GM18505 (cell line): ENCODE data around the gene POLR2E.

Experiments used
- ATAC-seq: cut with Tn5 transposase; IDR thresholded peaks from one replicate; pipeline ENCODE4 v1.9.1; 2021; ENCODE audit not compliant: unreplicated experiment
- POLR2A ChIP-seq: IDR thresholded peaks from 4 replicates; pipeline ENCODE4 v1.6.1; 2011; ENCODE audit warnings: borderline replicate concordance; ENCODE audit not compliant: insufficient read depth, insufficient read length; ENCODE audit errors: extremely low read depth

The POLR2E gene

DNA sequence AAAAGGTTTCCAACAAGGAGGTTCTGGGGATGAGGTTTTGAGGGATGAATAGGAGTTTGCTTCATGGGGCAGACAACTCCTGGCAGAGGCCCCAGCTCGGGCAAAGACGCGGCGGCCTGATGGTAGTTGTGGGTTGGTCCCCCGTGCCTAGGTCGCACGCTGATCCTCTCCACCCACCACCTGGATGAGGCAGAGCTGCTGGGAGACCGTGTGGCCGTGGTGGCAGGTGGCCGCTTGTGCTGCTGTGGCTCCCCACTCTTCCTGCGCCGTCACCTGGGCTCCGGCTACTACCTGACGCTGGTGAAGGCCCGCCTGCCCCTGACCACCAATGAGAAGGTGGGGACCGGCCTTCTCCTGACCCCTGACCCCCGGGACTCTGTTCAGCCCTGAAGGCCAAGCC, 43.4 kb downstream of the POLR2E start:
- no peak for ATAC-seq
- TF ChIP-seq POLR2A = no peak

GRCh38 chr19:1050989-1051788, 44.0 kb downstream of the POLR2E start:
- no peak for TF ChIP-seq POLR2A
- ATAC-seq = no peak

DNA sequence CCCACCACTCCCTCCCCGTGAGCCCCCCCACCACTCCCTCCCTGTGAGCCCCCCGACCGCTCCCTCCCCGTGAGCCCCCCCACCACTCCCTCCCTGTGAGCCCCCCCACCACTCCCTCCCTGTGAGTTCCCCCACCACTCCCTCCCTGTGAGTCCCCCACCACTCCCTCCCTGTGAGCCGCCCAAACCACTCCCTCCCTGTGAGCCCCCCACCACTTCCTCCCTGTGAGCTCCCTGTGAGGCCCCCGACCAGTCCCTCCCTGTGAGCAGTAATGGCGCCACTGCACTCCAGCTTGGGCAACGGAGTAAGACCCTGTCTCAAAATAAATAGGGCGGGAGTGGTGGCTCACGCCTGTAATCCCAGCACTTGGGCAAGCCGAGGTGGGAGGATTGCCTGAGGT, 45.4 kb downstream of the POLR2E start:
- no peak for ATAC-seq
- TF ChIP-seq POLR2A = no peak

DNA sequence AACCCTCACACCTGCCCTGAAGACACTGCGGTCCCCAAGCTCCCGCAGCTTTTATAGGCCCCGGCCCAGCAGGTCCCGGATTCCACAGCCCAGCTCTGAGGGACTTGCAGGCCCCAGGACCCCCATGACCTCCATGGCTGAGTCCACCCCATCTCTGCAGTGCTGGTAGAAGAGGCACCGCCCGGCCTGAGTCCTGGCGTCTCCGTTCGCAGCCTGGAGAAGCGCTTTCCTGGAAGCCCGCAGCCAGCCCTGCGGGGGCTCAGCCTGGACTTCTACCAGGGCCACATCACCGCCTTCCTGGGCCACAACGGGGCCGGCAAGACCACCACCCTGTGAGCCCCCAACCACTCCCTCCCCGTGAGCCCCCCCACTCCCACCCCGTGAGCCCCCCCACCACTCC, 46.1 kb downstream of the POLR2E start:
- no peak for TF ChIP-seq POLR2A
- no peak for ATAC-seq

GRCh38 chr19:1047696-1048147, 47.5 kb downstream of the POLR2E start:
- ATAC-seq = no peak
- TF ChIP-seq POLR2A = no peak

- TF ChIP-seq POLR2A = no peak
These were observed 48.1 kb downstream of the POLR2E start for GRCh38 chr19:1046836-1047695.

GRCh38 chr19:1046117-1046626, 49.0 kb downstream of the POLR2E start:
- no peak for TF ChIP-seq POLR2A
- ATAC-seq = no peak

More at GRCh38 chr19:1046836-1047695, 48.1 kb downstream of the POLR2E start:
- no peak for ATAC-seq

DNA sequence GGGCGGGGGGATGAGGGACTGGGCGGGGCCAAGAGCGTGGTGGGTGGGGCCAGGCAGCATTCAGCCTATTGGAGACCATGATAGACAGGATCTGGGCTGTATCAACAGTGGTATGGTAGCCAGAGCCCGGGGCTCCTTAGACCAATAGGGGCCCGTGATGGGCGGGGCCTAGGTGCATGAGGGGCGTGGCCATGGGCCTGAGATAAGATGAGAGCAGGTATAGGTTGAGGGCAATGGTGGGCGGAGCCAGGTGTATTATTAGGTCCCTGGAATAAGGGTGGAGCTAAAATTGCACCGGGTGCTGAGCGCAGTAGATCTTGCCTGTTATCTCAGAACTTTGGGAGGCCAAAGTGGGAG, 50.0 kb downstream of the POLR2E start:
- ATAC-seq = no peak
- TF ChIP-seq POLR2A = no peak

DNA sequence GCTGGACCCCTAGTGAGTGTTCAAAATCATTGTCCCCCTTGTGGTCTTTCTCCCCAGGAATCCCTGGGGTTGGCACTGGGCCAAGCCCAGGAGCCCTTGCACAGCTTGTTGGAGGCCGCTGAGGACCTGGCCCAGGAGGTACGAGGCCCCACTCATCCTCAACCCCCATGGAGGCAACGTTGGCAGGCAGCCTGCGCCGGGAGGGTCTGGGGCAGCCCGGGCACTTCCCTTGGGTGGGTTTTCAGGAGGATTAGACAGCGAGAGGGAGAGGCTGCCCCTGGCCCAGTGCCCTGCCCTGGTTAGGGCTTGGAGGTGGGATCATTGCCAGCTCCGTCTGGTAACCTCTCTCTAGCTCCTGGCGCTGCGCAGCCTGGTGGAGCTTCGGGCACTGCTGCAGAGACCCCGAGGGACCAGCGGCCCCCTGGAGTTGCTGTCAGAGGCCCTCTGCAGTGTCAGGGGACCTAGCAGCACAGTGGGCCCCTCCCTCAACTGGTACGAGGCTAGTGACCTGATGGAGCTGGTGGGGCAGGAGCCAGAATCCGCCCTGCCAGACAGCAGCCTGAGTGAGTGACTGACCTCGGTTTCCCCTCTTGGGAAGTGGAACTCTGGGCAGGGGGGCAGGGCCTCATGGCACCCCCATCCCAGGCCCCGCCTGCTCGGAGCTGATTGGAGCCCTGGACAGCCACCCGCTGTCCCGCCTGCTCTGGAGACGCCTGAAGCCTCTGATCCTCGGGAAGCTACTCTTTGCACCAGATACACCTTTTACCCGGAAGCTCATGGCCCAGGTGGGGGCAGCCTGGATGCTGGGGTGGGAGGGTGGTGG, 52.3 kb downstream of the POLR2E start:
- no peak for ATAC-seq
- no peak for TF ChIP-seq POLR2A

GRCh38 chr19:1041835-1042685, 53.1 kb downstream of the POLR2E start:
- TF ChIP-seq POLR2A = no peak
- no peak for ATAC-seq

DNA sequence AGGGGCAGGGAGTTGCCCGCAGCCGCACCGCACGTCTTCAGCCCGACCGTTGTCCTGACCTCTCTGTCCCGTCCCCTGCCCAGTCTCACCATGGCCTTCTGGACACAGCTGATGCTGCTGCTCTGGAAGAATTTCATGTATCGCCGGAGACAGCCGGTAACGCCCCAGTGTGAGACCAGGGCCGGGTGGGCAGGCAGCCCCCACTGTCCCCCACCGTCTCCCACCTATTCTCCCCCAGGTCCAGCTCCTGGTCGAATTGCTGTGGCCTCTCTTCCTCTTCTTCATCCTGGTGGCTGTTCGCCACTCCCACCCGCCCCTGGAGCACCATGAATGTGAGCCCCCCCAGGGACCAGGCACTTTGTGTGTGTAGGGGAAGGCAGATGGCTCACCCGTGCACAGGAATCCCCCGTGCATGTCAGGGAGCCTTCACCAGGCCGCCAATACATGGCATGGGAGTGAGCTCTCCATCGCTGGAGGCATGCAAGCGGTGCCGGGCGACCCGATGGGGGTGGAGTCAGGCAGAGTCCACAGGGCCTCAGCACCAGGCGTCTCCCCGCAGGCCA, 53.8 kb downstream of the POLR2E start:
- no peak for TF ChIP-seq POLR2A
- no peak for ATAC-seq
